Measurements from ENCODE around the gene TMED8. TPM values are rescaled to one million over a fixed set of nuclear protein-coding genes. Genes with fewer than 3 reads are reported as not detected.

Gene TMED8
- total RNA-seq, 1 donor from 2014 or later: 10.9 TPM

GRCh38 chr14:77313371-77313770 is 63.5 kb downstream of the TMED8 start:
- Mint-ChIP-seq H3K36me3 (ENCODE audit: unreplicated experiment) (peaks cover 3% of the 10 kb centered on the region), H3K27me3 (ENCODE audit: unreplicated experiment) (no peaks in the 10 kb centered on the region), H3K27ac (ENCODE audit: unreplicated experiment) (no peak overlapping the region), H3K4me3 (ENCODE audit: unreplicated experiment) (no peak overlapping the region), H3K9me3 (ENCODE audit: unreplicated experiment) (no peaks in the 10 kb centered on the region), H3K4me1 (ENCODE audit: unreplicated experiment) (peaks cover 14% of the 10 kb centered on the region)
- no peak for TF ChIP-seq CTCF (IDR thresholded peaks at IDR 0.05)
- DNase-seq (ENCODE audit: extremely low spot score, unreplicated experiment): no peak

- Mint-ChIP-seq H3K4me1 (ENCODE audit: unreplicated experiment) (peaks cover 27% of the 10 kb centered on the region), H3K36me3 (ENCODE audit: unreplicated experiment) (peaks cover 3% of the 10 kb centered on the region), H3K27ac (ENCODE audit: unreplicated experiment) (no peak overlapping the region), H3K27me3 (ENCODE audit: unreplicated experiment) (no peaks in the 10 kb centered on the region), H3K4me3 (ENCODE audit: unreplicated experiment) (no peak overlapping the region), H3K9me3 (ENCODE audit: unreplicated experiment) (no peaks in the 10 kb centered on the region)
- TF ChIP-seq CTCF (IDR thresholded peaks at IDR 0.05): no peak
- no peak for DNase-seq (ENCODE audit: extremely low spot score, unreplicated experiment)
Measured at GRCh38 chr14:77311217-77311616, 65.7 kb downstream of the TMED8 start.

- Mint-ChIP-seq H3K27ac (ENCODE audit: unreplicated experiment) (no peak overlapping the region), H3K4me1 (ENCODE audit: unreplicated experiment) (peaks cover 30% of the 10 kb centered on the region), H3K4me3 (ENCODE audit: unreplicated experiment) (no peak overlapping the region), H3K36me3 (ENCODE audit: unreplicated experiment) (peaks cover 3% of the 10 kb centered on the region), H3K9me3 (ENCODE audit: unreplicated experiment) (no peaks in the 10 kb centered on the region), H3K27me3 (ENCODE audit: unreplicated experiment) (no peaks in the 10 kb centered on the region)
- DNase-seq (ENCODE audit: extremely low spot score, unreplicated experiment): no peak
- TF ChIP-seq CTCF (IDR thresholded peaks at IDR 0.05): no peak
Measured at GRCh38 chr14:77310026-77310425, 66.9 kb downstream of the TMED8 start.

- Mint-ChIP-seq H3K36me3 (ENCODE audit: unreplicated experiment) (peaks cover 3% of the 10 kb centered on the region), H3K4me1 (ENCODE audit: unreplicated experiment) (peaks cover 30% of the 10 kb centered on the region), H3K4me3 (ENCODE audit: unreplicated experiment) (no peak overlapping the region), H3K9me3 (ENCODE audit: unreplicated experiment) (no peaks in the 10 kb centered on the region), H3K27me3 (ENCODE audit: unreplicated experiment) (no peaks in the 10 kb centered on the region), H3K27ac (ENCODE audit: unreplicated experiment) (no peak overlapping the region)
- TF ChIP-seq CTCF (IDR thresholded peaks at IDR 0.05): no peak
- DNase-seq (ENCODE audit: extremely low spot score, unreplicated experiment): no peak
Measured at GRCh38 chr14:77309131-77309530, 67.8 kb downstream of the TMED8 start.

- Mint-ChIP-seq H3K9me3 (ENCODE audit: unreplicated experiment) (no peaks in the 10 kb centered on the region), H3K27me3 (ENCODE audit: unreplicated experiment) (no peaks in the 10 kb centered on the region), H3K36me3 (ENCODE audit: unreplicated experiment) (peaks cover 3% of the 10 kb centered on the region), H3K4me3 (ENCODE audit: unreplicated experiment) (peak overlapping the region; percentile 61), H3K27ac (ENCODE audit: unreplicated experiment) (peak overlapping the region; percentile 92), H3K4me1 (ENCODE audit: unreplicated experiment) (peaks cover 41% of the 10 kb centered on the region)
- no peak for TF ChIP-seq CTCF (IDR thresholded peaks at IDR 0.05)
- DNase-seq (ENCODE audit: extremely low spot score, unreplicated experiment): no peak
Measured at GRCh38 chr14:77306851-77307496, 69.9 kb downstream of the TMED8 start.

Measured in osteocyte (in vitro differentiated cells).